ENCODE data around the gene CENPB.
A peak's percentile ranks its signal among the peaks of the same experiment; 100 is the strongest.
"Not testable (repeated sequence)": the region's sequence is repeated elsewhere in the genome, so short reads cannot be mapped to it uniquely, and the experiment has no call there.

CENPB gene, protein sequence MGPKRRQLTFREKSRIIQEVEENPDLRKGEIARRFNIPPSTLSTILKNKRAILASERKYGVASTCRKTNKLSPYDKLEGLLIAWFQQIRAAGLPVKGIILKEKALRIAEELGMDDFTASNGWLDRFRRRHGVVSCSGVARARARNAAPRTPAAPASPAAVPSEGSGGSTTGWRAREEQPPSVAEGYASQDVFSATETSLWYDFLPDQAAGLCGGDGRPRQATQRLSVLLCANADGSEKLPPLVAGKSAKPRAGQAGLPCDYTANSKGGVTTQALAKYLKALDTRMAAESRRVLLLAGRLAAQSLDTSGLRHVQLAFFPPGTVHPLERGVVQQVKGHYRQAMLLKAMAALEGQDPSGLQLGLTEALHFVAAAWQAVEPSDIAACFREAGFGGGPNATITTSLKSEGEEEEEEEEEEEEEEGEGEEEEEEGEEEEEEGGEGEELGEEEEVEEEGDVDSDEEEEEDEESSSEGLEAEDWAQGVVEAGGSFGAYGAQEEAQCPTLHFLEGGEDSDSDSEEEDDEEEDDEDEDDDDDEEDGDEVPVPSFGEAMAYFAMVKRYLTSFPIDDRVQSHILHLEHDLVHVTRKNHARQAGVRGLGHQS

DNA sequence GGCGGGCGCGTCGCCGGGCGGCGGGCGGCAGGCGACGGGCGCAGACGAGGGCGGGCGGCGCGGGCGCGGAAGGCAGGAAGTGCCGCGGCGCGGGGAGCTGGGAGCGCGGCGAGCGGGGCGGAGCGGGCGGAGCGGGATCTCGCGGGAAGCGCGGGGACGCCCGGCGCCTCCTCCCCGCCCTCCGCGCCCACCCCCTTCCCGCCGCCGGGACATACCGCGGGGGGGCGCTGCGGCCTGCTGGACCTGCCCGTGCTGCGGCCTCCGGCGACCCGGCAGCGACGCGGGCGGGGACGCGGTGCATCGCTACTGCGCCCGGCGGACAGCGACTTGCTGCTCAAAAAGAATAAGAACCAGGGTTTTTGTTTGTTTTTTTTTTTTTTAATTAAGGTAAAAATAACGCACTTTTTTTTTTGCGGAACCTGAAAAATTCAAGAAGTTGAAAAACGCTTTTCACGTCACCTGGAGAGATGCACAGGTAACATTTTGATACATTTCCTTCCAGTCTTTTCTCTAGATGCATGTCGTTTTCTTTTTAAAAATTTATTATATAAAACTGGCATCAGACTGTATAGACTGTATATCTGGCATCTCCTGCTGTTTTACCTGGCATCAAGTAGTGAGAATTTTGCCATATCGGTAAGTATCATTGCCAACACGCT, at the start of gene CENPB:
CENPB (minus strand) TSS at position 76 of the 659 bp plus-strand sequence. CDS start 257 bp downstream, outside the sequence.
- no peak for TF ChIP-seq POLR2AphosphoS5 (IDR thresholded peaks at IDR 0.05; ENCODE audit: borderline replicate concordance, low read depth, low read length)
- no peak for TF ChIP-seq EZH2 (IDR thresholded peaks at IDR 0.05)
- TF ChIP-seq FOXP2 (optimal IDR thresholded peaks at IDR 0.05; ENCODE audit: control extremely low read depth, extremely low read length, insufficient read depth), result no peak
- peak within 1 kb of the TSS; percentile 95 for H3K4me3 ChIP-seq
- peak within 1 kb of the TSS; percentile 92 for H3K9ac ChIP-seq (ENCODE audit: insufficient read length)
- no peak for DNase-seq (ENCODE audit: low read depth, low spot score)
- no peaks in the 10 kb centered on the region for H3K9me3 ChIP-seq (ENCODE audit: low read depth, low read length)
- peaks cover 16% of the 10 kb centered on the region for H3K36me3 ChIP-seq (ENCODE audit: insufficient read depth, low read length)
- 0 out of 2 replicates have a peak within 1 kb of the TSS, but pooled peaks have one; percentile 54 for H3K27ac ChIP-seq

- TF ChIP-seq POLR2AphosphoS5 (IDR thresholded peaks at IDR 0.05; ENCODE audit: borderline replicate concordance, low read depth, low read length), result no peak
- TF ChIP-seq FOXP2 (optimal IDR thresholded peaks at IDR 0.05; ENCODE audit: control extremely low read depth, extremely low read length, insufficient read depth), result no peak
- no peak for TF ChIP-seq EZH2 (IDR thresholded peaks at IDR 0.05)
- no peak overlapping the region for H3K27ac ChIP-seq
- peaks cover 5% of the 10 kb centered on the region; the same call in 1 of the 2 replicates for H3K36me3 ChIP-seq (ENCODE audit: insufficient read depth, low read length)
- H3K4me3 ChIP-seq, result no peak overlapping the region
- H3K9ac ChIP-seq (ENCODE audit: insufficient read length), result no peak overlapping the region
- DNase-seq (ENCODE audit: low read depth, low spot score), result no peak
- no peaks in the 10 kb centered on the region for H3K9me3 ChIP-seq (ENCODE audit: low read depth, low read length)
These were observed 49.6 kb upstream of the CENPB start for GRCh38 chr20:3836132-3836531.

GRCh38 chr20:3829891-3830290, 43.4 kb upstream of the CENPB start:
- H3K9ac ChIP-seq (ENCODE audit: insufficient read length); H3K4me3 ChIP-seq; H3K9me3 ChIP-seq (ENCODE audit: low read depth, low read length); H3K27ac ChIP-seq; DNase-seq (ENCODE audit: low read depth, low spot score): not testable (repeated sequence)
- peaks cover 11% of the 10 kb centered on the region; the same call in 1 of the 2 replicates for H3K36me3 ChIP-seq (ENCODE audit: insufficient read depth, low read length)

DNA sequence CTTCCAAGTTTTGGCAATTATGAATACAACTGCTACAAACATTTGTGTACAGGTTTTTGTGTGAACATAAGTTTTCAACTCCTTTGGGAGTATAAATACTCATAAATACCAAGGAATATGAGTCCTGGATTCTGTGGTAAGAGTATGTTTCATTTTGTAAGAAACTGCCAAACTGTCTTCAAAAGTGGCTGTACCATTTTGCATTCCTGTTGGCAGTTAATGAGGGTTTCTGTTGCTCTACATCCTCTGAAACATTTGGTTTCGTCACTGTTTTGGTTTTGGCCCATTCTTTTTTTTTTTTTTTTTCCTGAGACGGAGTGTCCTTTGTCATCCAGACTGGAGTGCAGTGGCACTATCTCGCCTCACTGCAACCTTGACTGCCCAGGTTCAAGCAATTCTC, 42.3 kb upstream of the CENPB start:
- Histone ChIP-seq H3K27ac (no peak overlapping the region), H3K4me3 (no peak overlapping the region), H3K36me3 (ENCODE audit: insufficient read depth, low read length) (peaks cover 22% of the 10 kb centered on the region; the same call in 1 of the 2 replicates), H3K9me3 (ENCODE audit: low read depth, low read length) (no peaks in the 10 kb centered on the region), H3K9ac (ENCODE audit: insufficient read length) (no peak overlapping the region)
- no peak for DNase-seq (ENCODE audit: low read depth, low spot score)
- TF ChIP-seq EZH2 (IDR thresholded peaks at IDR 0.05) (no peak), POLR2AphosphoS5 (IDR thresholded peaks at IDR 0.05; ENCODE audit: borderline replicate concordance, low read depth, low read length) (no peak)

DNA sequence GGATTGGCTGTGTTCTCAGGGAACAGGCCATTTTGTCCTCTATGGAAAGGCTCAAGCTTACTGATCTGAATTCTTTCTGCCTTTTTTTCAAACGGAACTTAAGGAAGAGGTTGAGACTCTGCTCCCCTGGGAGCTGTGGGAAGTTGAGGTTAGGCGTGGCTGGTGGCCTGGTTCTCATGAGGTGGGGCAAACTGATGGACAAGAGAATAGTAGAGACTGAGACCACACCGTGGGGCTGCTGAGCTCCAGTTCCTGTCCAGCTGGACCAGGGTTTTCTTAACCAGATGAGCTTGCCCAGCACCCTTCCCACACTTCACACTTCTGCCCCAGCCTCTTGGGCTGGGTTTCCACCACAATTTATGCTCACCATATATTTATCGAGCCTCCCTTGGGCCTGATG, 39.9 kb upstream of the CENPB start:
- Histone ChIP-seq H3K9me3 (ENCODE audit: low read depth, low read length) (no peaks in the 10 kb centered on the region), H3K36me3 (ENCODE audit: insufficient read depth, low read length) (peaks cover 42% of the 10 kb centered on the region), H3K27ac (no peak overlapping the region), H3K4me3 (no peak overlapping the region), H3K9ac (ENCODE audit: insufficient read length) (no peak overlapping the region)
- no peak for DNase-seq (ENCODE audit: low read depth, low spot score)
- no peak for TF ChIP-seq FOXP2 (optimal IDR thresholded peaks at IDR 0.05; ENCODE audit: control extremely low read depth, extremely low read length, insufficient read depth)
- TF ChIP-seq EZH2 (IDR thresholded peaks at IDR 0.05), result no peak
- no peak for TF ChIP-seq POLR2AphosphoS5 (IDR thresholded peaks at IDR 0.05; ENCODE audit: borderline replicate concordance, low read depth, low read length)

GRCh38 chr20:3825526-3825925, 39.0 kb upstream of the CENPB start:
- no peak overlapping the region for H3K9ac ChIP-seq (ENCODE audit: insufficient read length)
- no peak overlapping the region for H3K27ac ChIP-seq
- no peak overlapping the region for H3K4me3 ChIP-seq

DNA sequence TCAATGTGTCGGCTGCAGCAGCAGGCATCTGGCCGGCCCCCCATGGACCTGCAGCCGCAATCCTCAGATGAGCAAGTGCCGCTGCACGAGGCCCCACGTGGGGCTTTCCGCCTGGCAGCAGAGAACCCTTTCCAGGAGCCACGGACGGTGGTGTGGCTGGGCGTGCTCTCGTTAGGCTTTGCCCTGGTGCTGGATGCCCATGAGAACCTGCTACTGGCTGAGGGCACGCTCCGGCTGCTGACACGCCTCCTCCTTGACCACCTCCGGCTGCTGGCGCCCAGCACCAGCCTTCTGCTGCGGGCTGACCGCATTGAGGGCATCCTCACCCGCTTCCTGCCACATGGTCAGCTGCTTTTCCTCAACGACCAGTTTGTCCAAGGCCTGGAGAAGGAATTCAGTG, 37.3 kb upstream of the CENPB start:
- Histone ChIP-seq H3K9me3 (ENCODE audit: low read depth, low read length) (no peaks in the 10 kb centered on the region), H3K4me3 (no peak overlapping the region), H3K27ac (no peak overlapping the region), H3K9ac (ENCODE audit: insufficient read length) (no peak overlapping the region), H3K36me3 (ENCODE audit: insufficient read depth, low read length) (peaks cover 42% of the 10 kb centered on the region)
- no peak for TF ChIP-seq POLR2AphosphoS5 (IDR thresholded peaks at IDR 0.05; ENCODE audit: borderline replicate concordance, low read depth, low read length)
- no peak for TF ChIP-seq EZH2 (IDR thresholded peaks at IDR 0.05)
- no peak for TF ChIP-seq FOXP2 (optimal IDR thresholded peaks at IDR 0.05; ENCODE audit: control extremely low read depth, extremely low read length, insufficient read depth)
- DNase-seq (ENCODE audit: low read depth, low spot score), result no peak

More at GRCh38 chr20:3825526-3825925, 39.0 kb upstream of the CENPB start:
- Histone ChIP-seq H3K9me3 (ENCODE audit: low read depth, low read length) (no peaks in the 10 kb centered on the region), H3K36me3 (ENCODE audit: insufficient read depth, low read length) (peaks cover 42% of the 10 kb centered on the region)
- no peak for DNase-seq (ENCODE audit: low read depth, low spot score)
- TF ChIP-seq FOXP2 (optimal IDR thresholded peaks at IDR 0.05; ENCODE audit: control extremely low read depth, extremely low read length, insufficient read depth) (no peak), EZH2 (IDR thresholded peaks at IDR 0.05) (no peak), POLR2AphosphoS5 (IDR thresholded peaks at IDR 0.05; ENCODE audit: borderline replicate concordance, low read depth, low read length) (no peak)

DNA sequence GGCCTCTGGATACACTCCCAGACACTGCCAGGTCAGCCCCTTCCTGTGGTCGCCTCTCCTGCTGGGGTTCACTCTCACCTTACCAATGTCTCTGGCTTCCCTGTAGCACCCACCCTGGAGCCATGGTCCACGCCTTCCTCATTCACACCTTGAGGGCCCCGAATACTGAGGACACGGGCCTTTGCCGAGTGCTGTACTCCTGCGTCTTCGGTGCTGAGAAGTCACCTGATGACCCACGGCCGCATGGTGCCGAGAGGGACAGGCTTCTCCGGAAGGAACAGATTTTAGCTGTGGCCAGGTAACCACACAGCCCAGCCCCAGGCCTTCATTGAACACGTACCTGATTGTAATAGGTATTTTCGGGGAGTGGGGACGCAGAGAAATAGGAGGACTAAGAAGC, 35.5 kb upstream of the CENPB start:
- Histone ChIP-seq H3K27ac (no peak overlapping the region), H3K36me3 (ENCODE audit: insufficient read depth, low read length) (peaks cover 38% of the 10 kb centered on the region), H3K9me3 (ENCODE audit: low read depth, low read length) (no peaks in the 10 kb centered on the region), H3K9ac (ENCODE audit: insufficient read length) (no peak overlapping the region), H3K4me3 (no peak overlapping the region)
- no peak for TF ChIP-seq FOXP2 (optimal IDR thresholded peaks at IDR 0.05; ENCODE audit: control extremely low read depth, extremely low read length, insufficient read depth)
- no peak for TF ChIP-seq EZH2 (IDR thresholded peaks at IDR 0.05)
- no peak for TF ChIP-seq POLR2AphosphoS5 (IDR thresholded peaks at IDR 0.05; ENCODE audit: borderline replicate concordance, low read depth, low read length)
- DNase-seq (ENCODE audit: low read depth, low spot score), result no peak
